Frontal cortex (tissue), 4 donors: Measurements from ENCODE around the gene RCVRN. TPM values are rescaled to one million over a fixed set of nuclear protein-coding genes. Genes with fewer than 3 reads are reported as not detected.
A peak's percentile ranks its signal among the peaks of the same experiment; 100 is the strongest.
"Not testable (repeated sequence)": the region's sequence is repeated elsewhere in the genome, so short reads cannot be mapped to it uniquely, and the experiment has no call there.

Source experiments
- DNase-seq, 2 donors: peaks; one replicate each; pipeline ENCODE4 v3.0.0; 2012; ENCODE audit warnings: low spot score in 2 of 2
- FAIRE-seq: peaks from 2 replicates; lab custom pipeline; 2012; peaks lifted over from hg19 to GRCh38; lab: Jason Lieb, UNC
- total RNA-seq: library from RNA; depleted of rRNA; stranded (reverse); fragments of >200 nt; gene quantifications from one replicate; pipeline ENCODE4 v1.2.3, GENCODE V29; 2014
- donor health status: control.
- donor health status: control.
- donor health status: control.

The RCVRN gene
- total RNA-seq, 1 donor from 2014 or later: under 0.01 TPM

- DNase-seq: peak; percentile 47 to 55
- FAIRE-seq: peak; percentile 19
Observed at GRCh38 chr17:9924735-9925191, 19.7 kb upstream of the RCVRN start.

GRCh38 chr17:9922012-9922848 is 17.2 kb upstream of the RCVRN start:
- FAIRE-seq: no peak
- no peak for DNase-seq

GRCh38 chr17:9921216-9921615 is 16.1 kb upstream of the RCVRN start:
- not testable (repeated sequence) for DNase-seq, FAIRE-seq

- no peak for DNase-seq
- no peak for FAIRE-seq
Observed at GRCh38 chr17:9918804-9919352, 13.8 kb upstream of the RCVRN start.

- FAIRE-seq: no peak
- no peak for DNase-seq
Observed at GRCh38 chr17:9918352-9918751, 13.3 kb upstream of the RCVRN start.

- DNase-seq (no peak), FAIRE-seq (no peak)
Observed at GRCh38 chr17:9917801-9918200, 12.7 kb upstream of the RCVRN start.

- FAIRE-seq (no peak), DNase-seq (no peak)
Observed at GRCh38 chr17:9917131-9917530, 12.1 kb upstream of the RCVRN start.

- FAIRE-seq (no peak), DNase-seq (no peak)
Observed at GRCh38 chr17:9916108-9916507, 11.0 kb upstream of the RCVRN start.

GRCh38 chr17:9913476-9913875 is 8.4 kb upstream of the RCVRN start:
- DNase-seq: no peak

GRCh38 chr17:9912121-9913099 is 7.3 kb upstream of the RCVRN start:
- no peak for DNase-seq
- FAIRE-seq: no peak

More at GRCh38 chr17:9913476-9913875, 8.4 kb upstream of the RCVRN start:
- FAIRE-seq: no peak

- DNase-seq (no peak), FAIRE-seq (no peak)
Observed at GRCh38 chr17:9911089-9911488, 6.0 kb upstream of the RCVRN start.

GRCh38 chr17:9908649-9909042 is 3.6 kb upstream of the RCVRN start:
- FAIRE-seq (no peak), DNase-seq (no peak)

GRCh38 chr17:9907883-9908648 is 3.0 kb upstream of the RCVRN start:
- no peak for DNase-seq

GRCh38 chr17:9907131-9907530 is 2.1 kb upstream of the RCVRN start:
- no peak for FAIRE-seq
- no peak for DNase-seq

More at GRCh38 chr17:9907883-9908648, 3.0 kb upstream of the RCVRN start:
- FAIRE-seq: no peak

GRCh38 chr17:9906616-9907015 is 1.5 kb upstream of the RCVRN start:
- FAIRE-seq: no peak
- DNase-seq: no peak

GRCh38 chr17:9905902-9906301 is 831 bp upstream of the RCVRN start:
- FAIRE-seq (no peak), DNase-seq (peak; percentile 61 to 63)

- no peak for FAIRE-seq
Observed at GRCh38 chr17:9904277-9905077, 594 bp downstream of the RCVRN start.

GRCh38 chr17:9902120-9902519 is 3.0 kb downstream of the RCVRN start:
- DNase-seq: no peak

More at GRCh38 chr17:9904277-9905077, 594 bp downstream of the RCVRN start:
- no peak for DNase-seq

GRCh38 chr17:9900784-9901183 is 4.3 kb downstream of the RCVRN start:
- DNase-seq: no peak
- no peak for FAIRE-seq

More at GRCh38 chr17:9902120-9902519, 3.0 kb downstream of the RCVRN start:
- no peak for FAIRE-seq
